ENCODE data around the gene ZNF620.

DNA sequence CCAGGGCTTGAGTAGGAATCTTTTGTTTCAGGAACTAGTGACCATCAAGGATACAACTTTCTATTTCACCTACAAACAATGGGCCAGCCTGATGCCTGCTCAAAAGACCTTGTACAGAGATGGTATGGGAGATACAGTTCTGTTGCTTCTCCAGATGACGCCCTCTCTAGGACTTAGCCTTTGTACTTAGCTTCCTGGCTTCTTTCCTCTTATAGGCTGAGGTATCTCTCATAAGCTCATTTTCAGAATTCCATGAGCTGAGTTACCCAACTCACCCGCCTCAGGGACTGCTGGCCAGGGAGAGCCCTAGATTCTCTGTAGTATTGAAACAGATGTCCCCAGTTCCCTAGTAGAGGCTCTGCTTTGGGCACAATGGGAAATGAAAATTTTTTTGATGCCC lies 8.6 kb upstream of the ZNF620 start:
- TF ChIP-seq, protein P1, sequence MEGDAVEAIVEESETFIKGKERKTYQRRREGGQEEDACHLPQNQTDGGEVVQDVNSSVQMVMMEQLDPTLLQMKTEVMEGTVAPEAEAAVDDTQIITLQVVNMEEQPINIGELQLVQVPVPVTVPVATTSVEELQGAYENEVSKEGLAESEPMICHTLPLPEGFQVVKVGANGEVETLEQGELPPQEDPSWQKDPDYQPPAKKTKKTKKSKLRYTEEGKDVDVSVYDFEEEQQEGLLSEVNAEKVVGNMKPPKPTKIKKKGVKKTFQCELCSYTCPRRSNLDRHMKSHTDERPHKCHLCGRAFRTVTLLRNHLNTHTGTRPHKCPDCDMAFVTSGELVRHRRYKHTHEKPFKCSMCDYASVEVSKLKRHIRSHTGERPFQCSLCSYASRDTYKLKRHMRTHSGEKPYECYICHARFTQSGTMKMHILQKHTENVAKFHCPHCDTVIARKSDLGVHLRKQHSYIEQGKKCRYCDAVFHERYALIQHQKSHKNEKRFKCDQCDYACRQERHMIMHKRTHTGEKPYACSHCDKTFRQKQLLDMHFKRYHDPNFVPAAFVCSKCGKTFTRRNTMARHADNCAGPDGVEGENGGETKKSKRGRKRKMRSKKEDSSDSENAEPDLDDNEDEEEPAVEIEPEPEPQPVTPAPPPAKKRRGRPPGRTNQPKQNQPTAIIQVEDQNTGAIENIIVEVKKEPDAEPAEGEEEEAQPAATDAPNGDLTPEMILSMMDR (IDR thresholded peaks at IDR 0.05; ENCODE audit: insufficient read depth, low read depth, low read length) = no peak
- no peak for TF ChIP-seq EZH2 (IDR thresholded peaks at IDR 0.05; ENCODE audit: insufficient read depth, low read length)

Measured in astrocyte (in vitro differentiated cells and primary cell).